Measurements from ENCODE around the gene CDCP2. TPM values are rescaled to one million over a fixed set of nuclear protein-coding genes. Genes with fewer than 3 reads are reported as not detected.

The CDCP2 gene
- total and polyA plus RNA-seq, 2 experiments from 2014 or later, result not detected

GRCh38 chr1:54136269-54136896 lies 16.4 kb downstream of the CDCP2 start (continued):
- TF ChIP-seq REST (IDR thresholded peaks at IDR 0.05; ENCODE audit: unreplicated experiment) (no peak), ZNF114 (CRISPR knock-in tag; IDR thresholded peaks at IDR 0.05) (no peak), EZH2phosphoT487 (IDR thresholded peaks at IDR 0.05; ENCODE audit: unreplicated experiment) (no peak)

GRCh38 chr1:54135436-54136120 lies 17.2 kb downstream of the CDCP2 start:
- Histone ChIP-seq H3K9me2 (ENCODE audit: insufficient read depth) (no peaks in the 10 kb centered on the region), H3F3A (replicated peaks; ENCODE audit: low read depth) (no peaks in the 10 kb centered on the region), H3K36me3 (ENCODE audit: insufficient read depth) (no peaks in the 10 kb centered on the region), H2AFZ (peak overlapping the region; percentile 88), H3K4me2 (peak overlapping the region; percentile 49), H3K27ac (ENCODE audit: low read depth) (no peak overlapping the region), H3K4me3 (no peak overlapping the region), H3K4me1 (ENCODE audit: insufficient read depth) (peaks cover 29% of the 10 kb centered on the region), H3K79me2 (replicated peaks; ENCODE audit: insufficient read depth) (no peaks in the 10 kb centered on the region), H4K20me1 (replicated peaks; ENCODE audit: insufficient read depth) (no peaks in the 10 kb centered on the region), H3K27me3 (ENCODE audit: insufficient read depth) (no peaks in the 10 kb centered on the region)
- no peaks in the 10 kb centered on the region for H3K36me3 Mint-ChIP-seq (ENCODE audit: low read depth)
- H3K27me3 Mint-ChIP-seq (ENCODE audit: insufficient read depth, low read depth, poor library complexity), result peaks cover 10% of the 10 kb centered on the region
- peaks cover 31% of the 10 kb centered on the region for H3K4me1 Mint-ChIP-seq
- peak overlapping the region; percentile 66; the same call in 1 of the 2 replicates for H3K27ac Mint-ChIP-seq
- H3K4me3 Mint-ChIP-seq, result peak overlapping the region; percentile 19; the same call in 1 of the 3 replicates
- DNase-seq (ENCODE audit: low spot score) (no peak), ATAC-seq (peak; percentile 57)
- H3K9me3 Mint-ChIP-seq, result no peaks in the 10 kb centered on the region
- TF ChIP-seq ETS1 (IDR thresholded peaks at IDR 0.05) (no peak), POLR2AphosphoS5 (IDR thresholded peaks at IDR 0.05; ENCODE audit: low read depth) (no peak), JUNB (IDR thresholded peaks at IDR 0.05; ENCODE audit: unreplicated experiment) (no peak), EZH2 (IDR thresholded peaks at IDR 0.05; ENCODE audit: low read depth, unreplicated experiment) (no peak), CREB1 (CRISPR knock-in tag; IDR thresholded peaks at IDR 0.05; ENCODE audit: low read depth) (no peak), NANOG (IDR thresholded peaks at IDR 0.05; ENCODE audit: borderline replicate concordance) (no peak), ZNF331 (CRISPR knock-in tag; IDR thresholded peaks at IDR 0.05; ENCODE audit: low read depth) (no peak), REST (IDR thresholded peaks at IDR 0.05; ENCODE audit: unreplicated experiment) (no peak), EZH2phosphoT487 (IDR thresholded peaks at IDR 0.05; ENCODE audit: unreplicated experiment) (no peak), STAT1 (IDR thresholded peaks at IDR 0.05; ENCODE audit: unreplicated experiment) (no peak), CTCF (conservative IDR thresholded peaks at IDR 0.05; ENCODE audit: low read depth in 2 of 2) (no peak), ZNF114 (CRISPR knock-in tag; IDR thresholded peaks at IDR 0.05) (no peak)

Data from GM23338 (cell line).